LNCAP (cell line): ENCODE measurements around the gene NDUFB11.

Experiments used
- CTCF ChIP-seq: fragments of 450-650 bp; IDR thresholded peaks from 2 replicates; pipeline ENCODE4 v1.5.1; 2017; ENCODE audit warnings: mild to moderate bottlenecking

Gene NDUFB11

GRCh38 chrX:47144626-47145394, at the start of gene NDUFB11, which contains the start of gene RBM10:
Gene NDUFB11 (minus strand): TSS chrX:47144702. CDS start chrX:47144679, 23 bp downstream.
Gene RBM10 (plus strand): TSS chrX:47145221. CDS start chrX:47147482, 2,261 bp downstream.
- TF ChIP-seq CTCF, result peak; percentile 51; the same call in 1 of the 2 replicates

- peak; percentile 62 for TF ChIP-seq CTCF
Measured at GRCh38 chrX:47193475-47194193, 49.1 kb upstream of the NDUFB11 start, which contains the start of gene UBA1. Gene UBA1 (plus strand): TSS chrX:47193829. CDS start chrX:47198803, 4,974 bp downstream.

DNA sequence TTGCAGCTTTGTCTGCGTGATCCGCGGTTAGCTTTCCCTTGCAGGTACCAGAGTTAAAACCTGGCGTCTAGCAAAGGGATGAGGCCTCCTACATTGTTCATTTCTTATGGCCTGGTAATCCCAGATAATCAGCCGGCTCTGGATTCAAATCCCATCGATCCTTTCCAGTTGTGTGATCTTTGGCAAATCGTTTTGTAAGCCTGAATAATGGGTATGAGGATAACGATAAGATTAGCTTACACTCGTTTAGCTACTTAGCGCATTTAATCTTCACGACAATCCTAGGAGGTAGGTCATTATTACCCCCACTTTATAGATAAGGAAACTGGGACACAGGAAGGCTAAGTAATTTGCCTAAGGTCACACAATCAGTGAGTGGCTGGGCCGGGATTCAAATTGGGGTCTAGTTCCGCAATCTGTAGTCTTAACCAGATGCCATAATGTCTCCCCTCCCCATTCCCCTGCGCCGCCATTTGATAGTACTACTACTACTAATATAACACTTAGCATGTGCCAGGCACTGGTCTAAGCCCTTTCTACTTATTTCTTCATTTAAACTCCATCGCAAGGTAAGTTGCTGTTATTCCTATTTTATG, 47.4 kb upstream of the NDUFB11 start:
- TF ChIP-seq CTCF, result no peak

- no peak for TF ChIP-seq CTCF
Measured at GRCh38 chrX:47191331-47191730, 46.8 kb upstream of the NDUFB11 start.

DNA sequence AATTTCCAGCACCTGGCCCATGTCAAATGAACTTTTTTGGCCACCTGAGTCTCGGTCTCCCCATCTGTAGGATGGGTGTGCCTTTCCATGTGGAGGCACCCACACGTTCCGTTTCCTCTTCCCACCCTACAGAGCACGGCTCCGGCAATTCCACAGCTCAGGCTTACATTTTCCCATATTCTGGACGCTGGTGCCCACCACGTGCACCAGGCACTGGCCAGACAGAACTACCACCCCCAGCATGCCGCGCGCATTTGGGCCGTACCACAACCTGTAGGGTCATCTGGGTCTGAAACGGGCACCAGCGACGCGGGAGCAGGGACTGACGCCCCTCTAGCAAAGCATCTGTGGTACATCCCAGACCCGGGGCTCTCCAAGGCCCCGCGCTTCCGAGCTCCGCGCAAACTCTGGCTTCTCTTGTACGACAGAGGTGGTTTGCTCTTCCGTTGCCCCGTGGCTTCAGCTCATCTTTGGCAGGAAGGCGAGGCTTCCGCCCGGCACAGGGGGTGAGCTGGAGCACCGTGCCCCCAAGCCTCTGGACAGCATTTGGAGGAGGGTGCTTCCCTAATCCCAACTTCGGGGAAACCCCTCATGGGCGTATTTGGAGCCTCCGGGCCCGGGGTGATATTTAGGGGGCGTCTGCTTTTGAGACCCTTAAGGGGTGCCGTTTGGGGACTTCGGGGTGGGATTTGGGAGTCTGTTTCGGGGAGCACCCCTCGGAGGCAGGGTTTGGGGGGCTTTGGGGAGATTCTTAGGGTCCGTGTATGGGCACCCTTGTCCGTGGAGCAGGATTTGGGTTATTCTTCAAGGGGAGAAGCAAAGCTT, 46.2 kb upstream of the NDUFB11 start:
- no peak for TF ChIP-seq CTCF

GRCh38 chrX:47189906-47190305, 45.4 kb upstream of the NDUFB11 start:
- no peak for TF ChIP-seq CTCF

DNA sequence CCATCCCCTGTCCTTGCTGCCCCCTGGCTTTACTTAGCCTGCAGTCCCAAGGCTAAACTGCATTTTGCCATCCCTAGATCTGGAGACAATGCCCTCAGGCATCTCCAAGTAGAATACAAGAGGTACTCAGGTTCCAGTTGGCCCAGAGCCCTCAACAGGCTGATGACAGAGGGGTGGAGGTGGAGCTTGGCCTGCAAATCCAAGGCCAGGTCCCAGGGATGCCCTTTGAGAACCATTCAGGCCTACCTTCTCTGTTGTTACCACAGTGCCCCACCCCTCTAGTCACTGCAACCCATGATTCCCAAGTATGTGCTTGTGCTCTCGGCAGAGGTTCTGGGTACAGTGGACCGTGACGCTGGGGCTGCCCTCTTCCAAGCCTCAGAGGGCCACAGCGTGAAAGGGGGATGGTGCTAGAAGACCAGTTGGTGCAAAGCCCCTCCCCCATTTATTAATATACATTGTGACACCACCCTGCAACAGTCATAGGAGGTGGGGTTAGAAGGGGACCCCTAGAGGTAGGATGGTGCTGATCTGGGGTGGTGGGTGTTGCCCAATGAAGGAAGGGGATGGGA, 42.7 kb upstream of the NDUFB11 start:
- TF ChIP-seq CTCF, result no peak
